ACHN (cell line): ENCODE measurements around the gene PRH2.

ENCODE experiments used
- DNase-seq: peaks from one replicate; pipeline ENCODE4 v3.0.0-alpha.2; 2015
- in situ Hi-C: cut with HindIII; loops from 2 replicates; pipeline ENCODE4 v1.10.0; 2017; ENCODE audit warnings: low sequenced_read_pairs, low pct_ligation_motif_present, low pct_unique_long_range_greater_than_20kb

PRH2 gene

DNA sequence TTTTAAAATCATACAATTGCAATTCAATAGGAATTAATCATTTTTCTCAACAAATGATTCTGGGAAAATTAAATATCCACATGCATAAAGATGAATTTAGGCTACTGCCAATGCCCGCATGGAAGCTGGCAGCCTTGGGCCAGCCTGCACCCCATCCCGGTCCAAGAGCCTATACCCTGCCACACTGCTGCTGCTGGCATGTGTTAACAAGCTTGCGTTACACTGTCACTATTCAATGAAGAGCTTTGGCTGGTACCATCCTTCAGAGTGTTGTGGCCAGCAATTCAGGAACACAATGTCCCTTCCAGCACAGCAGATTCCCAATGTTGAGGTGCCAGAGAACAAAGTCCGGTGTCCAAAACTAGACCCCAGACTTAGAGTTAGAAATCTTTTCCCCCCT, 23.6 kb downstream of the PRH2 start:
- in situ Hi-C loops: no loop called here
- no peak for DNase-seq

DNA sequence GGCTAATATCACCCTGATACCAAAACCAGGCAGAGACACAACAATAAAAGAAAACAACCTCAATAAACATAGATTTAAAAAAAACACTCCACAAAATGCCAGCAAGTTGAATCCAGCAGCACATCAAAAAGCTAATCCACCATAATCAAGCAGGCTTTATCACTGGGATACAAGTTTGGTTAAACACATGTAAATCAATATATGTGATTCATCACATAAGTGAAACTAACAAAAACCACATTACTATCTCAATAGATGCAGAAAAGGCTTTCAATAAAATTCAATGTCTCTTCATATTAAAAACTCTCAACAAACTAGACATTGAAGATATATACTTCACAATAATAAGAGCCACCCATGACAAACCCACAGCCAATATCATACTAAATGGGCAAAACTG, 27.0 kb downstream of the PRH2 start:
- in situ Hi-C loops: no loop called here

GRCh38 chr12:10957741-10958140, 28.7 kb downstream of the PRH2 start:
- in situ Hi-C loops: no loop called here
- no peak for DNase-seq

More for the DNA sequence above, 27.0 kb downstream of the PRH2 start:
- no peak for DNase-seq

- DNase-seq: peak; percentile 13
These were observed 30.8 kb downstream of the PRH2 start for GRCh38 chr12:10959804-10960203.

DNA sequence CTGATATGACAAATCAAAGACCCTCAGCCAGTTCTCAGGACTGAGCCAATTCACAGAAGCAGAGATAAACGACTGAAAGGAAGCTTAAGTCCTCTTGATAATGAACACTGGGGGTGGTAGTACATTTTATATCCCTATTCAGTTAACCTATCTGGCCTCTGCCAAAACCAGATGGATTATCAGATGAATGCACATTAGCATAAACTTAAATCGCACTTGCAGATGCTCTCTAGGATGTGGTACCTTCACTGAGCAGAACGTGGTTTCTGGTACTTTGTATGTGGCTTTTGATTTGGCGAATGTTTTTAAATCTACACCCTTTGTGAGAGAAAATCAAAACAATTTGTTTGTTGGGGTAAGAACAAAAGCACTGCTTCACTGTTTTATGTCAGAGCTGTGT, 31.2 kb downstream of the PRH2 start:
- in situ Hi-C loops: no loop called here
- DNase-seq: no peak

More at GRCh38 chr12:10959804-10960203, 30.8 kb downstream of the PRH2 start:
- in situ Hi-C loops: no loop called here

DNA sequence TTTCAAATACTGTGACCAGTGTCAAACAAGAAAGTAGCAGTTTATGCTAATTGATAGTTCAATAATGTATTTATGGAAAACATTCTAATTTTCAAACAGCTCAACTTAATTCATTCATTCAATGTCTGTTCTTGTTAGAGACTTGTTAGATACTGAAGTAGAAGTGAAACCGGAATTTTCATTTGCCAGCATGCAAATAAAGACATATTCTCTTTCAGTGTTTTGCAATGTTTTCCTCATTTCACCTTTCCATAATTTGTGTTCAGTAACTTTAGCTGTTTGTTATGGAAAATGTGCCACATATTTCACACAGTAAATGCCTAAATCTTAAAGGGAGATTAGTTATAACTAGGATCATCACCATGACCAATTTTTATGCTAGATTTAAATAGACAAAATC, 36.4 kb downstream of the PRH2 start:
- in situ Hi-C loops: no loop called here
- DNase-seq: no peak

DNA sequence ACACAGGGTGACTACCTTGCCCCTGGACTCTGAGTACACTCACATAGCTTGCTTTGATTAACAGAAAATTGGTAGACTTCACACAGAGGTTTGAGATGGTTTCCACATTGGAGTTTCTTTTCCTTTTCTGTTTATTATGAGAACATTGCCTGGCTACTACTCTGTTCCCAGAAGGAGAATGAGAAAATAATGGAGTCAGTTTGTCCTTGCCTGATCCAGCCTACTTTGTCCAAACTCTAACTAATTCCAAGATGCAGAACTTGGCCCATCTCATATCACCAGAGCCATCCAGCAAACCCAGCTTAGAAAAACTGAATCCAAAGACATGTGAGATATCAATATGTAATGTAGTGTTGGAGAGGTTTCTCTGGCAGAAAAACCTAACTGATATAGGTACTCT, 37.3 kb downstream of the PRH2 start:
- in situ Hi-C loops: no loop called here

GRCh38 chr12:10967409-10967808, 38.4 kb downstream of the PRH2 start:
- in situ Hi-C loops: no loop called here
- no peak for DNase-seq

More for the DNA sequence above, 37.3 kb downstream of the PRH2 start:
- no peak for DNase-seq

DNA sequence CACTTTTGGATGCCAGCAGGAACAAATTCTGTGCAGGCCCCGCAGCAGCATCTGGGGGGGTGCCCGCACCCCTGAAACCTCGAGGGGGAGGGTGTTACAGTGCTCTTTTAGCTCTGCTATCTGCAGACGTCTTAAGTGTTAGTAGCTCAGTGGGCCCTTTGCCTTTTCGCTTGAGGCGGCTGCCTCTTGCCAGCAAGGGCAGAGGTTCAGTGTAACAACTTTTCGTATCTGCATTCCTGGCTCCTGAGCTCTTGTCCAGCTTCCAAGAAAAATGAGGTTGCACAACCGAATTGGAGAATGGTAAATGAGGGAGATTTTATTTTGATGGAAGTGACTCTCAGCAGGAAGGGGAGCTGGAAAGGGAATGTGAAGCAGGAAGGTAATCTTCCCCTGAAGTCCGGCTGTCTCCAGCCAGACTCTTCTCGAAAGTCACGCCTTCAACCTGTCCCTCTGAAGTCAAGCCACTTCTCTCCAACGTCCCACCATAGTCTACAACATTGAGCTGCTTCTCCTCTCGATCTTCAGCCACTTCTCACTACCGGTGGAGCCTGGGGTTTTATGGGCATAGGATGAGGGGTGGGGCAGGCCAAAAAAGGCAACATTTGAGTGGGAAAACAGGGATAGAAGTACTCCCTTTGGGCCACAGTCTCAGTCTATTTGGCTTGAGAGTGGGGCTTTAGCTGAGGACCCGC, 39.9 kb downstream of the PRH2 start:
- no peak for DNase-seq
- in situ Hi-C loops: no loop called here

- in situ Hi-C loops: no loop called here
- DNase-seq: no peak
These were observed 45.9 kb downstream of the PRH2 start for GRCh38 chr12:10974965-10975364.

DNA sequence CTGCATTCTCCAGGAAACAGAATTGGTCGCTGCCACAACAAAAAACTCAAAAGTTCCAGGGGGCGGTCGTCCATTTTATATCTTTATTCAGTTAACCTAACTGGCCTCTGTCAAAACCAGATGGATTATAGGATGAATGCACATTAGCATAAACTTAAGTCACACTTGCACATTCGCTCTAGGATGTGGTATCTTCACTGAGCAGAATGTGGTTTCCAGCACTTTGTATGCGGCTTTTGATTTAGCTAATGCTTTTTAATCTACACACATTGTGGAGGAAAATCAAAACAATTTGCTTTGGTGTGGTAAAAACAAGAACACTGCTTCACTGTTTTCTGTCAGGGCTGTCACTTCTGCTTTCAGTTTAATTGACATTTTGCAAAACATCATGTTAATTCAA, 53.2 kb downstream of the PRH2 start:
- in situ Hi-C loops: no loop called here
- DNase-seq: no peak
